ENCODE data around the gene CLUH. TPM values are rescaled to one million over a fixed set of nuclear protein-coding genes. Genes with fewer than 3 reads are reported as not detected.

CLUH gene
- polyA plus RNA-seq, 1 of the 3 experiments (the other 2 are of a cell fraction), result 32.2 TPM

- TF ChIP-seq REST (IDR thresholded peaks at IDR 0.05; ENCODE audit: low read depth, low read length) (no peak), FOXM1 (IDR thresholded peaks at IDR 0.05; ENCODE audit: low read depth) (no peak), SIN3A (IDR thresholded peaks at IDR 0.05; ENCODE audit: borderline replicate concordance, low read depth, low read length) (no peak)
These were observed 7.3 kb downstream of the CLUH start (continued) for GRCh38 chr17:2704031-2704889.

- ChIA-PET CTCF (no interaction called here), POLR2A (no interaction called here)
- Histone ChIP-seq H3K4me1 (ENCODE audit: control insufficient read depth in 1 of 2, insufficient read depth in 2 of 2, low read depth in 1 of 2, low read length in 1 of 2) (peaks cover 0 to 11% of the 10 kb centered on the region in 2 experiments; a peak in 1 of 4 replicates), H3K4me3 (ENCODE audit: low read depth in 2 of 2, low read length in 1 of 2) (no peak overlapping the region), H3K9ac (no peak overlapping the region), H3K27me3 (ENCODE audit: insufficient read depth) (no peaks in the 10 kb centered on the region), H3K79me2 (ENCODE audit: insufficient read depth) (peaks cover 41% of the 10 kb centered on the region), H3K4me2 (no peak overlapping the region), H3F3A (replicated peaks; ENCODE audit: insufficient read depth) (no peaks in the 10 kb centered on the region), H3K36me3 (replicated peaks in 1 of 2; ENCODE audit: control insufficient read depth in 1 of 2, insufficient read depth in 2 of 2, low read length in 1 of 2) (peaks cover 4 to 43% of the 10 kb centered on the region in 2 experiments), H3K9me3 (no peaks in the 10 kb centered on the region), H3K27ac (ENCODE audit: low read depth in 2 of 2, low read length in 1 of 2) (no peak overlapping the region), H4K20me1 (ENCODE audit: insufficient read depth) (peaks cover 43% of the 10 kb centered on the region), H2AFZ (ENCODE audit: low read depth) (no peak overlapping the region), H3K9me2 (no peaks in the 10 kb centered on the region)
- no peak for DNase-seq
- 94% methylated on average over 16 of the region's 16 CpGs for WGBS (ENCODE audit: low lambda C conversion rate)
- TF ChIP-seq USF2 (IDR thresholded peaks at IDR 0.05; ENCODE audit: borderline replicate concordance, low read depth, low read length) (no peak), MAX (IDR thresholded peaks at IDR 0.05; ENCODE audit: low read depth) (no peak), TEAD4 (IDR thresholded peaks at IDR 0.05; ENCODE audit: borderline replicate concordance, insufficient read depth) (no peak), FOXJ3 (CRISPR knock-in tag; IDR thresholded peaks at IDR 0.05) (no peak), MEF2A (IDR thresholded peaks at IDR 0.05; ENCODE audit: borderline replicate concordance, low read depth) (no peak), PBX3 (IDR thresholded peaks at IDR 0.05) (no peak)
These were observed 8.0 kb downstream of the CLUH start for GRCh38 chr17:2703606-2704005.

All from SK-N-SH (cell line).